ENCODE data around the gene OGFOD3. TPM values are rescaled to one million over a fixed set of nuclear protein-coding genes. Genes with fewer than 3 reads are reported as not detected.
A peak's percentile ranks its signal among the peaks of the same experiment; 100 is the strongest.

Gene OGFOD3
- total RNA-seq, 2 donors from 2014 or later: 29.7 to 30.1 TPM

GRCh38 chr17:82400206-82400605, 18.2 kb downstream of the OGFOD3 start:
- H3K36me3 Mint-ChIP-seq: peaks cover 4% of the 10 kb centered on the region
- ATAC-seq (no peak), DNase-seq (ENCODE audit: low spot score) (peak; percentile 26)
- H3K27me3 Mint-ChIP-seq: no peaks in the 10 kb centered on the region
- H3K9me3 Mint-ChIP-seq: no peaks in the 10 kb centered on the region
- H3K4me1 Mint-ChIP-seq (ENCODE audit: low read depth in 2 of 2): peaks cover 12 to 18% of the 10 kb centered on the region in 2 donors
- H3K4me3 Mint-ChIP-seq: peak overlapping the region; percentile 74
- H3K27ac Mint-ChIP-seq: peak overlapping the region in 1 of 2 donors; percentile 34

DNA sequence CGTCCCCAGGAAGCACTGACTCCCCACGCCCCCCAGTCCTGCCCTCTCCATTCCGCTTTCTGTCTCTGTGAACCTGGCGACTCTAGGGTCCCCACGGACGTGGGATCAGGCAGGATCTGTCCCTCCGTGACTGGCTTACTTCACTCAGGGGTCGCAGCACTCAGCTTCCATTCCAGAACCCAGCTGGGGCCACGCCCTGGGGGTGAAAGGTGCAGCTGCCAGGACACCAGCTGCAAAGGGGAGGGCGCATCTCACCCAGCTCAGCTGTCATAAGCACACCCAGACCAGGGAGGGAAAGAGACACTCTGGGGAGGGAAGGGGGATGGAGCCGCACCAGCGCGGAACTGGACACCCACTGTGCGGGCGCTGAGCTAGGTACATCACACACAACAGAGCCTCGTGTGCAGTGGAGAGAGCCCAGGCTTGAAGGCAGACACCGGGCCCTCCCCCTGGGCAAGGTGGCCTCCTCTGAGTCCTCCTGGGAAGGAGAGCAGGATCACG, 18.7 kb downstream of the OGFOD3 start:
- no peaks in the 10 kb centered on the region for H3K9me3 Mint-ChIP-seq
- H3K27ac Mint-ChIP-seq: no peak overlapping the region
- H3K27me3 Mint-ChIP-seq: no peaks in the 10 kb centered on the region
- H3K4me3 Mint-ChIP-seq: no peak overlapping the region
- ATAC-seq: no peak
- peaks cover 12 to 18% of the 10 kb centered on the region in 2 donors for H3K4me1 Mint-ChIP-seq (ENCODE audit: low read depth in 2 of 2)
- peak; percentile 38 for DNase-seq (ENCODE audit: low spot score)
- H3K36me3 Mint-ChIP-seq: peaks cover 4% of the 10 kb centered on the region

- no peak for ATAC-seq
- no peaks in the 10 kb centered on the region for H3K9me3 Mint-ChIP-seq
- peak; percentile 34 for DNase-seq (ENCODE audit: low spot score)
- no peak overlapping the region for H3K4me3 Mint-ChIP-seq
- H3K4me1 Mint-ChIP-seq (ENCODE audit: low read depth in 2 of 2): peaks cover 12 to 18% of the 10 kb centered on the region in 2 donors
- H3K27ac Mint-ChIP-seq: no peak overlapping the region
- H3K36me3 Mint-ChIP-seq: peaks cover 4% of the 10 kb centered on the region
- no peaks in the 10 kb centered on the region for H3K27me3 Mint-ChIP-seq
These were observed 19.3 kb downstream of the OGFOD3 start for GRCh38 chr17:82399041-82399441.

- Mint-ChIP-seq H3K4me1 (ENCODE audit: low read depth in 2 of 2) (peaks cover 6 to 18% of the 10 kb centered on the region in 2 donors), H3K27ac (no peak overlapping the region), H3K9me3 (no peaks in the 10 kb centered on the region), H3K27me3 (no peaks in the 10 kb centered on the region), H3K36me3 (peaks cover 2% of the 10 kb centered on the region), H3K4me3 (no peak overlapping the region)
- ATAC-seq (no peak), DNase-seq (ENCODE audit: low spot score) (peak; percentile 41)
These were observed 20.7 kb downstream of the OGFOD3 start for GRCh38 chr17:82397449-82398335.

DNA sequence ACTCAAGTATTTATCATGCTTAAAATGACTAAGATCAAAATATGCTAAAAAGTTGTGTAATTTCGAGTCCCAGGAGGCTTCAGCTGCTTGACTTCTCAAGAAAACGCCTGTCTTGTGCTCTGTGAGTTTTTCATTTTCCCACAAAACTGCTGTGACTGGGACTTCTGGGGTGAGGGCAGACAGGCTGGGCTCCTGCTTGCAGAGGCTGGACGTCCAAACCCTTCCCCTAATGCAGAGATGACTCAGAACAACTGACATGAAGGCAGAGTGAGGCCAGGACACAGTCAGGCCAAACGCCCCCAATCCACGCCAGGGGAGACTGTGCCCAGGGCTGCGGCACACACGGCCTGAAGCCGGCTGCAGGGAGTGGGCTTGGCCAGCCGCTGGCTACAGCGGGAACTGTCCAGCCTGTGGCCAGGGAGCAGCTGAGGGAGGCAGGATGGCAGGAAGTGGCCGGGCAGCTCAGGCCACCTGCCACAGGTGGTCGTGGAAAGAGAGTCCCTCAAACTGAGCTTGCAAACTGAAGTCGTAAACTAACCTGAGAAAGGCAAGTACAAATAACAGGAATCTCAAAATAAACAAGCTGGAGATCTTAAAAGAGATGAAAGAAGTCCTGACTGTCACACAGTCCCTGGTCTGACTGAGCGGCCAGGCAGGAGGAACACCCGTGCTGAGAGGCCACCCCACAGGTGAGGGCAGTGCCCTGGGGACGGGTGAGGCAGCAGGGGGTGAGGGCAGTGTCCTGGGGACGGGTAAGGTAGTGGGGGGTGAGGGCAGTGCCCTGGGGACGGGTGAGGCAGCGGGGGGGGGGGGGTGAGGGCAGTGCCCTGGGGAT, 21.6 kb downstream of the OGFOD3 start:
- no peaks in the 10 kb centered on the region for H3K36me3 Mint-ChIP-seq
- H3K27me3 Mint-ChIP-seq: no peaks in the 10 kb centered on the region
- no peak overlapping the region for H3K4me3 Mint-ChIP-seq
- H3K27ac Mint-ChIP-seq: no peak overlapping the region
- H3K9me3 Mint-ChIP-seq: no peaks in the 10 kb centered on the region
- H3K4me1 Mint-ChIP-seq (ENCODE audit: low read depth in 2 of 2): peaks cover 6 to 18% of the 10 kb centered on the region in 2 donors
- DNase-seq (ENCODE audit: low spot score) (peak; percentile 46), ATAC-seq (no peak)

DNA sequence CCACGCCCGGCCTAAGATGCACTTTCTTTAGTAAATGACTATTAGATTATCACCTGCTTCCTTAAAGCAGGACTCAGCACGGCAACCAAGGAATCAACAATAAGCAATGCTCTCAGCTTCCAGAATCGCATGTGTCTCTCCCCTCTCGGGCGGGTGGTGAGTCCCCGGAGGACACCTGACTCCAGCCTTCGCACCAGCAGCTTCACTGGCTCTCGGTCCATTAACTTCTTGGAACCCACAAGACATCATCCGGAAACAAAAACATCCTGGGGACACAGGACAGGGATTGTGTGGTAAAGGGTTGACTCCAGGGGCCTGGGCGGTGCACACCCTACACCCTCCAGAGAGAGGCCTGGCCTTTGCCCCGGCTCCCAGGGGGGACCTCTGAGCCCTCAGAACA, 24.1 kb downstream of the OGFOD3 start:
- Mint-ChIP-seq H3K9me3 (no peaks in the 10 kb centered on the region), H3K4me3 (no peak overlapping the region), H3K36me3 (no peaks in the 10 kb centered on the region), H3K27ac (no peak overlapping the region), H3K27me3 (no peaks in the 10 kb centered on the region), H3K4me1 (ENCODE audit: low read depth in 2 of 2) (peaks cover 0 to 8% of the 10 kb centered on the region in 2 donors)
- DNase-seq (ENCODE audit: low spot score): peak; percentile 45
- no peak for ATAC-seq

- Mint-ChIP-seq H3K27ac (no peak overlapping the region), H3K36me3 (no peaks in the 10 kb centered on the region), H3K27me3 (peaks cover 0 to 1% of the 10 kb centered on the region in 2 donors), H3K9me3 (no peaks in the 10 kb centered on the region), H3K4me1 (ENCODE audit: low read depth in 2 of 2) (peaks cover 0 to 8% of the 10 kb centered on the region in 2 donors), H3K4me3 (no peak overlapping the region)
- DNase-seq (ENCODE audit: low spot score) (peak; percentile 5), ATAC-seq (no peak)
These were observed 25.4 kb downstream of the OGFOD3 start for GRCh38 chr17:82392941-82393340.

DNA sequence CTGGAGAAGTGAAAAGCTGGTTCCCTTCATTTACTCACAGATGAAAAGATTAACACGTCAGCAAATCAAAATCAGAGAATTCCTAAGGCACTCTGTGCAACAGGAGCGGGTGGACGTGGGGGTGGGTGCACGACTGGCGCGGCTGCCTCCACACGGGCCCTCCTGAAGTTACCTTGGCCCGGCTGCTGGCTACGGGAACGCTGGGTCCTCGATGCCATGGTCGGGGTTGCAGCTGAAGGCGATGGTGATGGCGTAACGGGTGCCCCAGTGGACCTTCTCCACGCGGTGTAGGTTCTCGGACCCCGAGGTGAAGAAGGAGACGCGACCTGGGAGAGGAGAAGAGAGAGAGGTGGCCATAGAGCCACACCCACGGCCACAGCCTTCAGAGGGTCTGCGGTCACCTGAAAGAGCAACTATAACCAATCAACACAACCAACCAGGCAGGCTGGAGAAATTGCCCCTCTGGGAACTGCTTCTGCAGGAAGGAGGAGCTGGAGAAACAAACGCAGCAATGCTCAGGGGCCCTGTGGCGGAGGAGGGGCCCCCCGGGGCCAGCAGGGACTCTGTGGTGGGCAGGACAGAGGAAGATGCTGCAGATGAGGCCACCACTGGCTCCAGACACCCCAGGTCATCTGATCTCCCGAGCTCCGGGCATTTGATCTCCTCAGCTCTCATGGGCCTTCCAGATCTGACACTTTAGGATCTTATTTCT, 26.0 kb downstream of the OGFOD3 start:
- Mint-ChIP-seq H3K36me3 (no peaks in the 10 kb centered on the region), H3K27me3 (peaks cover 5 to 7% of the 10 kb centered on the region in 2 donors), H3K4me3 (no peak overlapping the region), H3K27ac (no peak overlapping the region), H3K4me1 (ENCODE audit: low read depth in 2 of 2) (peaks cover 5 to 8% of the 10 kb centered on the region in 2 donors), H3K9me3 (no peaks in the 10 kb centered on the region)
- peak; percentile 58 for DNase-seq (ENCODE audit: low spot score)
- no peak for ATAC-seq

GRCh38 chr17:82391496-82392066, 26.8 kb downstream of the OGFOD3 start:
- DNase-seq (ENCODE audit: low spot score) (no peak), ATAC-seq (no peak)
- no peaks in the 10 kb centered on the region for H3K36me3 Mint-ChIP-seq
- no peaks in the 10 kb centered on the region for H3K9me3 Mint-ChIP-seq
- no peak overlapping the region for H3K4me3 Mint-ChIP-seq
- H3K27me3 Mint-ChIP-seq: peaks cover 5 to 9% of the 10 kb centered on the region in 2 donors
- no peak overlapping the region for H3K27ac Mint-ChIP-seq
- peaks cover 5 to 8% of the 10 kb centered on the region in 2 donors for H3K4me1 Mint-ChIP-seq (ENCODE audit: low read depth in 2 of 2)

GRCh38 chr17:82390860-82391435, 27.4 kb downstream of the OGFOD3 start:
- no peak for ATAC-seq
- Mint-ChIP-seq H3K27me3 (peaks cover 5 to 9% of the 10 kb centered on the region in 2 donors), H3K9me3 (no peaks in the 10 kb centered on the region), H3K27ac (no peak overlapping the region), H3K36me3 (no peaks in the 10 kb centered on the region), H3K4me1 (ENCODE audit: low read depth in 2 of 2) (peaks cover 3 to 5% of the 10 kb centered on the region in 2 donors), H3K4me3 (no peak overlapping the region)
- no peak for DNase-seq (ENCODE audit: low spot score)

DNA sequence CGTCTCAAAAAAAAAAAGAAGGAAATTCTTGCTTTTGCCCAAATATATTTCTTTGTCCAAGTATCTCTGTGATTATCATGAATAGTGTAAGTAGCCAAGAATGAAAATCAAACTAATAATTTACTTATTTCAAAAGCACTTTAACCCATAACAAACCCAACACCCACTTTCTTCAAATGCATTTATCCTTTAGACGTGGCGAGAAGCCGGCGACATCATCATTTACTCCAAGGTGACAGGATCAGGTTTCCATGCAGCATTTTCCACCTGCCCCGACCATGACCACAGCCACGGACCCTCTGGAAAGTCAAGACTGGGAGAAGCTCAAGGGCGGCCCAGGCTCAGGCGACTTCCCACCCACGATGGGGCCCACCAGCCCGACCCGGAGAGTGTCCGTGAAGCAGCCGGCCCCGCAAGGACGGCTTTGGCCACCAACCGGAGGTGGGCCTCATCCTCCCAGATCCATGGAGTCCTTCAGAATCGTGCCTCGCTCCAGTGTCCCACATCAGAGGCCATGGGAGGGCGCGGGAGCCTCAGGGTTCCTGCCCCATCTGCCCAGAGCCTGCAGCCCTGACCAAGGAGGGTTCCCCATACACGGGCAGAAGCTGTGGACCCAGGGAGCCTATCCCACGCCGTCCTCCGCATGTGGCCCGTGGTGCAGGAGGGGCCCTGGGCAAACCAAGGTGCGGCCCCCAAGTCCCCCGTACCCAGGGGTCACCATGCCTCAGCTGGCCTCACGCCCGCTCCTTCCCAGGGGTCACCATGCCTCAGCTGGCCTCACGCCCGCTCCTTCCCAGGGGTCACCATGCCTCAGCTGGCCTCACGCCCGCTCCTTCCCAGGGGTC, 28.1 kb downstream of the OGFOD3 start:
- Mint-ChIP-seq H3K27ac (no peak overlapping the region), H3K36me3 (no peaks in the 10 kb centered on the region), H3K9me3 (no peaks in the 10 kb centered on the region), H3K4me1 (ENCODE audit: low read depth in 2 of 2) (peaks cover 0 to 5% of the 10 kb centered on the region in 2 donors), H3K27me3 (peaks cover 5 to 9% of the 10 kb centered on the region in 2 donors), H3K4me3 (no peak overlapping the region)
- no peak for DNase-seq (ENCODE audit: low spot score)
- no peak for ATAC-seq

DNA sequence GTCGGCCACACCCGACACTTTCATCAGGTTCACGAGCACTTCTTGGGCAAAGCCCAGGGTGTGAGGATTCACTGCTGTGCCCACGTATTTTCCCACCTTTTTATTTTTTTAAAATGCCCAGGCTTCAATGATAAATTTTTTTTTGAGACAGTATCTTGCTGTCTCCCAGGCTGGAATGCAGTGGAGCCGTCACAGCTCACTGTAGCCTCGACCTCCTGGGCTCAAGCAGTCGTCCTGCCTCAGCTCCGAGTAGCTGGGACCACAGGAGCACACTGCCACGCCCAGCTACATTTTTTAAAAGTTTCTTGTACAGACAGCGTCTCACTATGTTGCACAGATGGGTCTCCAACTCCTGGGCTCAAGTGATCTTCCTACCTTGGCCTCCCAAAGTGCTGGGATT, 29.0 kb downstream of the OGFOD3 start:
- Mint-ChIP-seq H3K27ac (no peak overlapping the region), H3K9me3 (no peaks in the 10 kb centered on the region), H3K4me1 (ENCODE audit: low read depth in 2 of 2) (peaks cover 0 to 5% of the 10 kb centered on the region in 2 donors), H3K27me3 (peaks cover 5 to 9% of the 10 kb centered on the region in 2 donors), H3K36me3 (no peaks in the 10 kb centered on the region), H3K4me3 (no peak overlapping the region)
- DNase-seq (ENCODE audit: low spot score): no peak
- no peak for ATAC-seq

Measured in natural killer cell treated with Interleukin-12 subunit alpha and Interleukin-12 subunit beta and Interleukin-15 and Interleukin-18, amount 100 ng/mL, for 72 hours (primary cell).